Adipose tissue (tissue), 3 donors: ENCODE data around the gene RBM42. TPM values are rescaled to one million over a fixed set of nuclear protein-coding genes. Genes with fewer than 3 reads are reported as not detected.

ENCODE experiments used
- H3K27ac ChIP-seq: one replicate; pipeline ENCODE4 v1.5.1; 2013; ENCODE audit warnings: low read depth, low read length
- WGBS, 3 donors: extraction: QIAGEN DNeasy Blood & Tissue Kit; methylation state at CpG; one replicate each; pipeline ENCODE4 v1.1.7; 2013; 5-methylcytosine and 5-hydroxymethylcytosine counted together
- polyA plus RNA-seq, 3 donors: library from polyadenylated mRNA; stranded (reverse); fragments of 200-250 nt; gene quantifications; one replicate each; pipeline ENCODE4 v1.2.3, GENCODE V29; 2013
- donor health status: healthy with polysubstance abuse.
- donor health status: Bipolar disorder and iron deficiency.
- donor health status: healthy.

Gene RBM42
- polyA plus RNA-seq, 3 donors: 28.5 to 56.7 (median 48.9) TPM

DNA sequence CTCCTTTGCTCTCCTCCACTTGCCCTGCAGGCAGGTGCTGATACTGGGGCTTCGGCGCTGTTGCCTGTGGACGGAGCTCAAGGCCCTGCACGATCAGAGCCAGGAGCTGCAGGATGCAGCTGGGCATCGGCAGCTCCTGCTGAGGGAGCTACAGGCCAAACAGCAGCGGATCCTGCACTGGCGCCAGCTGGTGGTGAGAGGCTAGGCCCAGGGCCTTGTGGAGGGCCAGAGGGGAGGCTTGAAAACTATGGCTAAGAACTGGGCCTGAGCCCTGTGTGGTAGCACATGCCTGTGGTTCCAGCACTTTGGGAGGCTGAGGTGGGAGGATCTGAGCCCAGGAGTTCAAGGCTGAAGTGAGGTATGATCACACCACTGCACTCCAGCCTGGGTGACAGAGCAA, 10.0 kb upstream of the RBM42 start:
- 77 to 88% (median 86%) methylated on average over 7 of the region's 7 CpGs for WGBS, 3 donors
- no peak overlapping the region for H3K27ac ChIP-seq

DNA sequence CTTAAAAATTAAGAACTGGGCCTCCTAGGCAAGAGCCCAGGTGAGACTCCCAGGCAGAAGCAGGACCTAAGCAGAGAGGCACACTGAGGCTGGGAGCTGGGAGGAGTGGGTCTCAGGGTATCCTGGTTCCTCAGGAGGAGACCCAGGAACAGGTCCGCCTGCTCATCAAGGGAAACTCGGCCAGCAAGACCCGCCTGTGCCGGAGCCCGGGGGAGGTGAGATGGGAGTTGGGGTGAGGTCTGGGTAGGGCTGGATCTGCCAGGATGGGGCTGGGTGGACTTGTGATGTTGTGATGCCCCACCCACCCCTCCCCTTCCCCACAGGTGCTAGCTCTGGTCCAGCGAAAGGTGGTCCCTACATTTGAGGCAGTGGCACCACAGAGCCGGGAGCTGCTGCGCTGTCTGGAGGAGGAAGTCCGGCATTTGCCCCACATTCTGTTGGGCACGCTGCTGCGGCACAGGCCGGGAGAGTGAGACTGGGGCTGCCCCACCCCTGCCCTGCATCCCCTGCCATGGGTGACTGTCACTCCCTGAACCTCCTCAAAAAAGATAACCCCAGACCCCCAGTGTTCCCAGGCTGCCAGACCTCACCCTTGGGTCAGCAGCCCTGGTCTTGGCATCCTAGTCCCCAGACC, 9.4 kb upstream of the RBM42 start:
- 91 to 99% (median 95%) methylated on average over 11 to 12 of the region's 12 CpGs for WGBS, 3 donors
- no peak overlapping the region for H3K27ac ChIP-seq

DNA sequence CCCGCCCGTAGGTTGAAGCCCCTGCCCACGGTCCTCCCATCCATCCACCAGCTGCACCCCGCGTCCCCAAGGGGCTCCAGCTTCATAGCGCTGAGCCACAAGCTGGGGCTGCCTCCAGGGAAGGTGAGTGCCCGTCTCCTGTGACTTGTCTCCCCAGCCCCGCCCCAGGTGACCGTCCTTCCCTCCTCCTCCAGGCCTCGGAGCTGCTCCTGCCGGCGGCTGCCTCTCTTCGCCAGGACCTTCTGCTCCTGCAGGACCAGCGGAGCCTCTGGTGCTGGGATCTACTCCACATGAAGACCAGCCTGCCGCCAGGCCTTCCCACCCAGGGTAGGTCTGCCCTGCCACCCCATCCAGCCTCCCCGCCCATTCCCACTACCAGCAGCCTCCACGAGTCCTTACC, 8.8 kb upstream of the RBM42 start:
- WGBS, 3 donors: 92 to 94% (median 93%) methylated on average over 17 of the region's 17 CpGs
- no peak overlapping the region for H3K27ac ChIP-seq

DNA sequence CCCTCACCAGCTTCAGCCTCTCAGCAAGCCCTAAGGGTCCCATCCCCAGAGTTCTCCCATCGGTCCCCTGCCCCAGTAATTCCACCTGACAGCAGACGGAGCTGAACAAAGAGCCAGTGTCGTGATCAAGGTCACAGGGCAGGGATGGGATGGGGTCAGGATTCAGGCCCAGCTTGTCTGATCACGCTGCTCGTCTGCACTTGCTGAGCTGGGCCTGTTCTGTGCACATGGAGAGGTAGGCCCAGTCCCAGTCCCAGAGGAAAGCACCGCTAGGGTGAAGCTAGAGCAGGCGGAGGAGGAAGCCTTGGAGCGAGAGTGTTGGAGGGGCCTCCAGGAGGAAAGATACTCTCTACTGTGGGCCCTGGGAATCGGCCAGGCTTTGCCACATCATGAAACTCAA, 7.1 kb upstream of the RBM42 start:
- WGBS, 3 donors: 88 to 96% (median 92%) methylated on average over 9 of the region's 9 CpGs

DNA sequence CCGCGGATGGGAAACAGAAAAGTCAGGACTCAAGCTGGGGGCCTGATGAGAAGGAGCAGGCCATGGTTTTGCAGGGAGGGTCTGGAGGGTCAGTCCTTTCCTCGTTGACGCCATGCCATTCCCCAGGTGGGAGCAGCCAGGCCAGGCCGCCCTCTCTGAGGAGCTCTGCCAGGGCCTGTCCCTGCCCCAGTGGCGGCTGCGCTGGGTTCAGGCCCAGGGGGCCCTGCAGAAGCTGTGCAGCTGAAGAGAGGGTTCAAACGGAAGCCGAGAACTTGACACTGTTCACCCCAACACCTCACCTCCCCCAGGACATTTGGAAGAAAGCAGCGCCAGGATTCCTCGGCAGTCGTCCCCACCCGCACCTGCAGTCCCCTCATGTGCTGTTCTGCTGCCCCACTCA, 6.1 kb upstream of the RBM42 start:
- 88 to 94% (median 89%) methylated on average over 11 to 13 of the region's 13 CpGs for WGBS, 3 donors
- H3K27ac ChIP-seq: no peak overlapping the region

More for the DNA sequence above, 7.1 kb upstream of the RBM42 start:
- no peak overlapping the region for H3K27ac ChIP-seq

DNA sequence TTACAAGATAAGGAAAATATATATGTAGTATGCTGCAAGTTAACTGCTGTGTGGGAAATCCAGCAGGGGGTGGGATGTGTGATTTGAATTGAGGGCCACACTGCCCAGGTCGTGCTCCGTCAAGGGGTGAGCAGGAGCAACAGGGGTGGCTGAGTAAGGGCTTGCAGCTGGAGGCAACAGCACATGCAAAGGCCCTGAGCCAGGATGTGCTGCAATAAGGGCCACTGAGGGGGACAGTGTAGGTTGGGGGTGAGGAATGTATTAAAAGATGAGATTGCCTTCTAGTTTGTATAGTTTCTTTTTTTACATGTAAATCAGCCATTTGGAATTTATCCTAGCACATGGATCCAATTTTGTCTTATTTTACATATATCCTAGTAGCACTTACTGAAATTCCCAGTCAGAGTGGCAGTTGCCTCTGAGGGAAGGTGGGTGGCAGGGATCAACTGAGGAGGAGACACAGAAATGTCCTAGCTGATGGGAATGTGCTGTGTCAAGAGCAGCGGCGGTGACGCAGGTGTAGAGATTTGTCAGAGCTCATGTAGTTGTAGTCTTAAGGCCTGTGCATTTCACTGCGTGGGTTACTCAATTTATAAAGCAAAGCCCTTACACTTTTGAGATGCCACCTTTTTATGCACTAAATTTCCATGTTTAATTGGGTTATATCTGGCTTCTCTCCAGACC, 5.4 kb upstream of the RBM42 start:
- no peak overlapping the region for H3K27ac ChIP-seq
- WGBS, 3 donors: 88 to 91% (median 90%) methylated on average over 6 of the region's 6 CpGs

DNA sequence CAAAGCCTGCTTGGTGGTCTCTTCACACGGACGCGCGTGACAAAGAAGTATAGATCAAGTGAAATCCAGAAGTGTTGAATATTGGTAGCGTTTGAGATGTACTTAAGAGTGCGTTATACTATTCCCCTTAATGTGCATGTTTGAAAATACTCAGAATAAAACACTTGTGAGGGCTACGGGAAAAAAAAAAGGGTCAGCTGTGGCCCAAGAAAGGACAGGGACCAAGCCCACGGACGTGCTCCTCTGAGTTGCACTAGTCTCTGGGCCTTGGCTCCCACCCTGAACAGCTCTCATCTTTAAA, 622 bp upstream of the RBM42 start:
- peak overlapping the region; percentile 11 for H3K27ac ChIP-seq
- 8 to 10% (median 9%) methylated on average over 9 of the region's 9 CpGs for WGBS, 3 donors

DNA sequence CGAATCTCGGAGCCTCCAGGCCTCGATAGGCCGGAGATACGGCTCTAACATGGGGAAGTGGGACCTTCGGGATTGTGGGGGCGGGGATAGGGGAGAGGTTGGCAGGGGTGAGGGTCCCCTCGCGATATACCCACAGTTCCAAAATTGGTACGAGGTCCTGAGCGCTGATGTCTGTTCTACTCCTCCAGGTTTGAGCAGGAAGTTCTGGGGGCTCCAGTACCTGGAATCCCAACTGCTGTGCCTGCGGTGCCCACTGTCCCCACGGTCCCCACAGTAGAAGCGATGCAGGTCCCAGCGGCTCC, 447 bp downstream of the RBM42 start:
- 4 to 7% (median 4%) methylated on average over 15 of the region's 15 CpGs for WGBS, 3 donors
- H3K27ac ChIP-seq: no peak overlapping the region

DNA sequence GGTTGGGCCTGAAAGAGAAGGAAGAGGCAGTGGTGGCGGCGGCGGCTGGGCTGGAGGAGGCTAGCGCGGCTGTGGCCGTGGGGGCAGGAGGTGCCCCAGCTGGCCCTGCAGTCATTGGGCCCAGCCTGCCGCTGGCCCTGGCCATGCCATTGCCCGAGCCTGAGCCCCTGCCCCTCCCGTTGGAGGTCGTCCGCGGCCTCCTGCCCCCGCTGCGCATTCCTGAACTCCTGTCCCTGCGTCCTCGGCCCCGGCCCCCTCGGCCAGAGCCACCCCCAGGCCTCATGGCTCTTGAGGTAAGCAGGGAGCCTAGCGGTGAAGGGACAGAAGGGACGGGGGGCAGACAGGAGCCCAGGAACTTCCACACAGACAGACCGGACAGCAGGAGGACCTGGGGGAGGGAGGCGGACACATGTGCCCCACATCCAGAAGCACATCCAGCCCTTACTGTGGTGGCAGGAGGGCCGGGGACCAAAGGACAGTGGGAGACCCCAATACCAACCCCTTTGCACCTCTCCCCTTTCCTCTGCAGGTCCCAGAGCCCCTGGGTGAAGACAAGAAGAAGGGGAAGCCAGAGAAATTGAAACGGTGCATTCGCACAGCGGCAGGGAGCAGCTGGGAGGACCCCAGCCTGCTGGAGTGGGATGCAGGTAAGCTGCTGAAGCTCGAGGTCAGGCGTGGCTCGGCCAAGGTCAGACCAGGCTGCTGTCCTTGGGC, 5.0 kb downstream of the RBM42 start:
- 89 to 94% (median 91%) methylated on average over 22 to 29 of the region's 29 CpGs for WGBS, 3 donors
- H3K27ac ChIP-seq: no peak overlapping the region

DNA sequence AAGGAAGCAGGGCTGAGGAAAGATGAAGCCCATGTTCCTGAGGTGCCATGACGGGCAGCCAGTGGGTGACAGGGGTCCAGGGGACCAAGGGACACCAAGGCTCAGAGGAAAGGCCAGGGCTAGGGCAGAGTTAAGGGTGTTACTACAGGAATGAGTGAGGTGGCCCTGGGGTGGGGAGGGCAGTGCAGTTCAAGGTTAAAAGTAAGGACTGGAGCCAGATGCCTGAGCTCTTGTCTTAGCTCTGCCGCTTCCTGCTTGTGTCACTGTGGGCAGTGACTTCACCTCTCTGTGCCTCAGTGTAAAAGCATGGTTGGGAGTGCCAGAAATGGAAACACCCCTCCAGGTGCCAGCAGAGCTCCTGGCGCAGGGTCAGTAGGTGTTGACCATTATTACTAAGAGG, 7.8 kb downstream of the RBM42 start:
- no peak overlapping the region for H3K27ac ChIP-seq
- 60 to 93% (median 92%) methylated on average over 3 of the region's 3 CpGs for WGBS, 3 donors

DNA sequence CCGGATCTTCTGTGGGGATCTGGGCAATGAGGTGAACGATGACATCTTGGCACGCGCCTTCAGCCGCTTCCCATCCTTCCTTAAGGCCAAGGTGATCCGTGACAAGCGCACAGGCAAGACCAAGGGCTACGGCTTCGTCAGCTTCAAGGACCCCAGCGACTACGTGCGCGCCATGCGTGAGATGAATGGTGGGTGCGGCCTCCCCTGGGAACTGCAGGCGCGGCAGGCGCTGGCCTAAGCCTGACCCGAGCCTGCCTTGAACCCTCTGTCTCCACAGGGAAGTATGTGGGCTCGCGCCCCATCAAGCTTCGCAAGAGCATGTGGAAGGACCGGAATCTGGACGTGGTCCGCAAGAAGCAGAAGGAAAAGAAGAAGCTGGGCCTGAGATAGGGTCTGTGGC, 8.3 kb downstream of the RBM42 start:
- no peak overlapping the region for H3K27ac ChIP-seq
- 91 to 93% (median 92%) methylated on average over 25 of the region's 25 CpGs for WGBS, 3 donors

DNA sequence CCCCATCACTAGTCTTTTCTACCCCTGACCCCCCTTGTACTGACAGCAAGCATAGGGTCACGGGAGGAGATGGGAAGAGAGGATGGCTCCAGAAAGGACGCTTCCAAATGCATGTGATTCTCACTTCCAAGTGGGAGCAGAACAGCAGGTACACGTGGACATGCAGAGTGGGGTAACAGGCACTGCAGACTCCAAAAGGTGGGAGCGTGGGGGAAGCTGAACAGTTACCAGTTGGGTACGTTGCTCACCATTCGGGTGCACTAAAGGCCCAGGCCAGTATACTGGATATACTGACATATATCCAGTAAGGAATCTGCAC, 10.4 kb downstream of the RBM42 start:
- no peak overlapping the region for H3K27ac ChIP-seq
- WGBS, 3 donors: 46 to 60% (median 59%) methylated on average over 6 of the region's 6 CpGs

DNA sequence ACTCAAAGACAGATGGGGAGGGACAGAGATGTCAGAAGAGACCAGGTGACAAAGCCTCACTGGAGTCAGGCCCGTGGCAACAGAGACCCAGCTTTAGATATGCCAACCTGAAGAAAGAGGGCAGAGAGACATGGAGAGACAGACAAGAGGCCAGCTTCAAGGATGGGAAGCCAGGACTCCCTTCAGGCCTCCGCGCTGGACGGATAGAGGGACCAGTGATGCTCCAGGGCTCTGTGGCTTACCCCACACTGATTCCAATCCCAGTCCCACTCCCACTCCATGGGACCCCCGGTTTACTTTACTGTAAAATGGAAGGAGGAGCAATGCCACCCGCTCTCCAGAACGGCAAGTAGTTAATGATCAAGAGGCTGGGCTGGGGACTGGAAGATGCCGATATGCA, 11.0 kb downstream of the RBM42 start:
- no peak overlapping the region for H3K27ac ChIP-seq
- WGBS, 3 donors: 81 to 88% (median 82%) methylated on average over 8 of the region's 8 CpGs

DNA sequence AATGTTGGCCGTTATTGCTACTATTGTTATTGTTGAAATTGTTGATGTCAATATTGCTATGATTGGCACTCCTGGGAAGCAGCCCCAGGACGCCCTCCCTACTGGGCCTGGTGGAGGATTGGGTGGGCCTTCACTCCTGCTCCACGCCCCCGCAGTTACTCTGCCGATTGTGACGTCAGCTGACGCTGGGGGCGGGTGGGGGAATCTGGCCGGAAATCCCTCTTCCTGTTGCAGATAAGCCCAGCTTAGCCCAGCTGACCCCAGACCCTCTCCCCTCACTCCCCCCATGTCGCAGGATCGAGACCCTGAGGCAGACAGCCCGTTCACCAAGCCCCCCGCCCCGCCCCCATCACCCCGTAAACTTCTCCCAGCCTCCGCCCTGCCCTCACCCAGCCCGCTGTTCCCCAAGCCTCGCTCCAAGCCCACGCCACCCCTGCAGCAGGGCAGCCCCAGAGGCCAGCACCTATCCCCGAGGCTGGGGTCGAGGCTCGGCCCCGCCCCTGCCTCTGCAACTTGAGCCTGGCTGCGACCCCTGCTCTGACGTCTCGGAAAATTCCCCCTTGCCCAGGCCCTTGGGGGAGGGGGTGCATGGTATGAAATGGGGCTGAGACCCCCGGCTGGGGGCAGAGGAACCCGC, 12.8 kb downstream of the RBM42 start, which contains the start of gene ETV2:
TSS of gene ETV2 (plus strand) at position 231 of the 637 bp plus-strand sequence. CDS start 716 bp downstream, outside the sequence.
- WGBS, 3 donors: 14 to 43% (median 19%) methylated on average over 26 to 28 of the region's 28 CpGs
- H3K27ac ChIP-seq: no peak within 1 kb of the TSS

DNA sequence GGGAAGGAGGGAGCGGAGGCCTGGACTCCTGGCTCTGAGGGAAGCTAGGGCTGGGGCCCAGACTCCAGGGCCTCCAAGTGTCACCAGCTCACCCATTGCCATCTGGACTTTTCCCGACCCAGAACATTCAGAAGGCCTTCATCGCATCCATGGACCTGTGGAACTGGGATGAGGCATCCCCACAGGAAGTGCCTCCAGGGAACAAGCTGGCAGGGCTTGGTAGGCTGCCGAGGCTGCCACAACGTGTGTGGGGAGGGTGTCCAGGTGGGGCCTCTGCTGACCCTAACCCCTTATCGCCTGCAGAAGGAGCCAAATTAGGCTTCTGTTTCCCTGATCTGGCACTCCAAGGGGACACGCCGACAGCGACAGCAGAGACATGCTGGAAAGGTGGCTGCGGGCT, 13.5 kb downstream of the RBM42 start:
- WGBS, 3 donors: 63 to 81% (median 78%) methylated on average over 10 of the region's 10 CpGs
- H3K27ac ChIP-seq: no peak overlapping the region

DNA sequence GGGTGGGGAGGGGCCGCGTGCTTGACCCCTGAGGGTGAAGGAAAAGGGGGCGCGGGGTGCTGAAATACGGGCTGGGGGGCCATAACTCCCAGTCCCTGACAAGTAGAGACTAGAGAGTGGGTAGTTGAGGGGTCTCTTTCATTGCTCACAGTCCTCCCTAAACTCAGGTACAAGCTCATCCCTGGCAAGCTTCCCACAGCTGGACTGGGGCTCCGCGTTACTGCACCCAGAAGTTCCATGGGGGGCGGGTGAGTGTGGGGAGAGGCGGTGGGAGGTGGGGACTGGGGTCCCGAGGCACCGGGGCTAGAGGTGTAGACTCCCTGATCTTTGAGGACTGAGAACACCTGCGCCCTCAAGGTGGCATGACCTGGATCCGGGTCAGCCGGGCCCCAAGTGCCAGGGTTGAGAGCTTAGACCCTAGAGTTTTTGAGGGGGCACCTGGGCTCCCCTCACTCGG, 14.0 kb downstream of the RBM42 start:
- no peak overlapping the region for H3K27ac ChIP-seq
- WGBS, 3 donors: 31 to 43% (median 43%) methylated on average over 12 to 15 of the region's 15 CpGs

DNA sequence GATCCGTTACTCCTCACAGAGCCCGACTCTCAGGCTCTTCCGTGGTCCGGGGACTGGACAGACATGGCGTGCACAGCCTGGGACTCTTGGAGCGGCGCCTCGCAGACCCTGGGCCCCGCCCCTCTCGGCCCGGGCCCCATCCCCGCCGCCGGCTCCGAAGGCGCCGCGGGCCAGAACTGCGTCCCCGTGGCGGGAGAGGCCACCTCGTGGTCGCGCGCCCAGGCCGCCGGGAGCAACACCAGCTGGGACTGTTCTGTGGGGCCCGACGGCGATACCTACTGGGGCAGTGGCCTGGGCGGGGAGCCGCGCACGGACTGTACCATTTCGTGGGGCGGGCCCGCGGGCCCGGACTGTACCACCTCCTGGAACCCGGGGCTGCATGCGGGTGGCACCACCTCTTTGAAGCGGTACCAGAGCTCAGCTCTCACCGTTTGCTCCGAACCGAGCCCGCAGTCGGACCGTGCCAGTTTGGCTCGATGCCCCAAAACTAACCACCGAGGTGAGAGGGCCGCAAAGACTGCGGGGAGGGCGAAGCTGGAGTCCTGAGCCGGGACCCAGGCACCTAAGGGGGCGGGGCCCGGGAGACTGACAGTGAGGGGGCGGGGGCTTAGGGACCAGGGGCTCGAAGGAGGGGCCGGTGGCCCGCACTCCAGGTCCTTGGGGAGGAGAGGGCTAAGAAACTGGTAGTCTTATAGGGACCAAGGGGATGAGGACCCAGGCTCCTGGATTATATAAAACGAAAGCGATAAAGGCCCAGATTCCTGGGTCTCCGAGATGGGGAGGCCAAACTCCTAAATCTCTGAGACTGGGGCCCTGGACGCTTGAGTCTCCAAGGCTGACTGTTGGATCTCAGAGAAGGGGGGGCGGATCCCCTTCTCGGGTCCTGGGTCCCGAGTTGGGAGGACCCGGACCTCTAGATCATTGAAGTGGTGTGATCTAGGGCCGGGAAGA, 14.7 kb downstream of the RBM42 start:
- no peak overlapping the region for H3K27ac ChIP-seq
- WGBS, 3 donors: 1% methylated on average over 67 to 69 of the region's 69 CpGs

DNA sequence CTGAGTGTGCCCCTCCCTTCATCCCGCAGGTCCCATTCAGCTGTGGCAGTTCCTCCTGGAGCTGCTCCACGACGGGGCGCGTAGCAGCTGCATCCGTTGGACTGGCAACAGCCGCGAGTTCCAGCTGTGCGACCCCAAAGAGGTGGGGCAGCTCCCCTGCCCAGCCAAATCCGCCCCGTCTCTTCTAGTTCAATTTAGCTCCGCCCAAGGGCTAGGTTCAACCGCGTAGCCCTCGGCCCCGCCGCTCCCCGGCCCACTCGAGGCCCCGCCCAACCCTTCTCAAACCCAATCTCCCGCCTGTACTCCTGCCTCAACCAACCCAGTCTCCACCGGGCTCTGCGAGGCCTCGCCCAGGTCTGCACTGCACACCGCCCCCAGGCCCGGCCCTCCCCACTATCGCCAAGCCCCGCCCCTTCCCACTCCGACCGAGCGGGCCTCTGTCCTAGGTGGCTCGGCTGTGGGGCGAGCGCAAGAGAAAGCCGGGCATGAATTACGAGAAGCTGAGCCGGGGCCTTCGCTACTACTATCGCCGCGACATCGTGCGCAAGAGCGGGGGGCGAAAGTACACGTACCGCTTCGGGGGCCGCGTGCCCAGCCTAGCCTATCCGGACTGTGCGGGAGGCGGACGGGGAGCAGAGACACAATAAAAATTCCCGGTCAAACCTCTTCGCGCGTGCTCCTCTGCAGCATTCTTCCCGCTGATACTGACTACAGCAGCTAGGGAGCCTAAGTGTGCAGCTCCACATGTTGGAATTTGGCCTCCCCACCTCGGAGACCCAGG, 15.6 kb downstream of the RBM42 start:
- H3K27ac ChIP-seq: no peak overlapping the region
- 1% methylated on average over 52 to 60 of the region's 60 CpGs for WGBS, 3 donors
